Astrocyte (in vitro differentiated cells and primary cell): ENCODE results near the gene HOMER1.

Source experiments
- EZH2 ChIP-seq: IDR thresholded peaks from 2 replicates; pipeline ENCODE4 v1.6.1; 2012; ENCODE audit warnings: mild to moderate bottlenecking, low read length, inconsistent platforms; ENCODE audit not compliant: insufficient read depth
- TF ChIP-seq, protein P1 (sequence below): IDR thresholded peaks from 2 replicates; pipeline ENCODE4 v1.5.1; 2011; ENCODE audit warnings: low read depth, mild to moderate bottlenecking, inconsistent platforms, low read length, moderate library complexity; ENCODE audit not compliant: insufficient read depth

GRCh38 chr5:79535477-79536192 lies 21.7 kb upstream of the HOMER1 start:
- TF ChIP-seq, protein P1, sequence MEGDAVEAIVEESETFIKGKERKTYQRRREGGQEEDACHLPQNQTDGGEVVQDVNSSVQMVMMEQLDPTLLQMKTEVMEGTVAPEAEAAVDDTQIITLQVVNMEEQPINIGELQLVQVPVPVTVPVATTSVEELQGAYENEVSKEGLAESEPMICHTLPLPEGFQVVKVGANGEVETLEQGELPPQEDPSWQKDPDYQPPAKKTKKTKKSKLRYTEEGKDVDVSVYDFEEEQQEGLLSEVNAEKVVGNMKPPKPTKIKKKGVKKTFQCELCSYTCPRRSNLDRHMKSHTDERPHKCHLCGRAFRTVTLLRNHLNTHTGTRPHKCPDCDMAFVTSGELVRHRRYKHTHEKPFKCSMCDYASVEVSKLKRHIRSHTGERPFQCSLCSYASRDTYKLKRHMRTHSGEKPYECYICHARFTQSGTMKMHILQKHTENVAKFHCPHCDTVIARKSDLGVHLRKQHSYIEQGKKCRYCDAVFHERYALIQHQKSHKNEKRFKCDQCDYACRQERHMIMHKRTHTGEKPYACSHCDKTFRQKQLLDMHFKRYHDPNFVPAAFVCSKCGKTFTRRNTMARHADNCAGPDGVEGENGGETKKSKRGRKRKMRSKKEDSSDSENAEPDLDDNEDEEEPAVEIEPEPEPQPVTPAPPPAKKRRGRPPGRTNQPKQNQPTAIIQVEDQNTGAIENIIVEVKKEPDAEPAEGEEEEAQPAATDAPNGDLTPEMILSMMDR: no peak
- TF ChIP-seq EZH2: no peak
